Measurements from ENCODE around the gene TRIM49C.
"Not testable (repeated sequence)": the region's sequence is repeated elsewhere in the genome, so short reads cannot be mapped to it uniquely, and the experiment has no call there.

The TRIM49C gene

DNA sequence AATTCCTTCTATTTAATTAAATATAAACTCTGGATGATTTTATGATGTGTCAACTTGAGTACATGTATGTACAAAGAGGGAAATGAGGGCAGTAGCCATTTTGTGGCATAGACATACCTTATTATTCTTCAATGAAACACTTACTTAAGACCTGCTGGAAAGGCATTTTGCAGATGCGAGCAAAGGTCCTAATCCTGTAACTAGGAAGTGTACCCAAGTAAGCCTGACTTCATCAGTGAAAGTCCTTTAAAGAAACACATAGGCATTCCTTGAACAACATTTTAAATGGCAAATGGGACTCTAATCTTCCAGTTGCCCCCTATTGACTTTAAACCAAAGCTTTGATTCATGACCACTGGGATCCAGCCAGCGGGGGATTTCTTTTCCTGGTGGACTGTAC is at the start of gene TRIM49C:
Gene TRIM49C (plus strand): TSS at position 301 of the 400 bp plus-strand sequence. CDS start 4,106 bp downstream, outside the sequence.
- H3K9me3 ChIP-seq (ENCODE audit: low read length), result not testable (repeated sequence)

GRCh38 chr11:90024184-90024583 is 6.7 kb upstream of the TRIM49C start:
- H2AFZ ChIP-seq (ENCODE audit: low read depth, low read length); H3K4me3 ChIP-seq (ENCODE audit: low read length); H3K36me3 ChIP-seq (ENCODE audit: insufficient read depth, low read length); H3K9me3 ChIP-seq (ENCODE audit: low read length); H3K27me3 ChIP-seq (ENCODE audit: insufficient read depth, low read length); H3K4me1 ChIP-seq (ENCODE audit: insufficient read depth, low read length): not testable (repeated sequence)

More for the DNA sequence above, at the start of gene TRIM49C:
- not testable (repeated sequence) for H3K27me3 ChIP-seq (ENCODE audit: insufficient read depth, low read length); H3K4me3 ChIP-seq (ENCODE audit: low read length); H3K4me1 ChIP-seq (ENCODE audit: insufficient read depth, low read length); H3K36me3 ChIP-seq (ENCODE audit: insufficient read depth, low read length); H2AFZ ChIP-seq (ENCODE audit: low read depth, low read length)

DNA sequence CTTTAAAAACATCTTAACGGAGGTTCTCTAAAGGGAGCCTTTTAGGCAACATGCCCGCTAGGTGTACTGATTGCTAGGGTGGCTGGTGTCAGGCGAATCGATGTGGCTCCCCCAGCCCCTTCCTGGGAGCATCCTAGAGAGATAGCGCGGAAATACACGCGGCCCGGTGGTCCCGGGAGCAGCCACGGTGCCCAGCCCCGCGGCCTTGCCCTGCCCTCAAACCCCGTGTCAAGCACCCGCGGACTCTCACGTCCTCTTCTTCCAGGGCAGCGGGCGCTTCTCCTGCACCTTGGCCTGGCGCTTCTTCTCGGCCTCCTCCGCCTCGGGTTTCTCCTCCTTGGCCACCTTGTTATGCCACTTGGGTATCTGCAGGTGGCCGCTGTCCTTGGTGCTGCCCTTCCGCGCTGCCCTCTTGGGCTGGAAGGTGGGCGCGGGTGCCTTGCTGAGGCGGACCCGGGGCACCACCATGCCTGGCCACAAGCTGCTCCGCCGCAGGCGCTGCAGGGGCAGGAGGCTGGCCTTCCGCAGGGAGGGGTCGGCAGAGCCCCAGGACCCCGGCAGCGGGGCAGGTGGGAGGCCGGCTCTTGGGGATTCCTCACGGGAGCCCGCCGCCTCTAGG is 20.8 kb downstream of the TRIM49C start:
- H3K36me3 ChIP-seq (ENCODE audit: insufficient read depth, low read length); H3K27me3 ChIP-seq (ENCODE audit: insufficient read depth, low read length): not testable (repeated sequence)

DNA sequence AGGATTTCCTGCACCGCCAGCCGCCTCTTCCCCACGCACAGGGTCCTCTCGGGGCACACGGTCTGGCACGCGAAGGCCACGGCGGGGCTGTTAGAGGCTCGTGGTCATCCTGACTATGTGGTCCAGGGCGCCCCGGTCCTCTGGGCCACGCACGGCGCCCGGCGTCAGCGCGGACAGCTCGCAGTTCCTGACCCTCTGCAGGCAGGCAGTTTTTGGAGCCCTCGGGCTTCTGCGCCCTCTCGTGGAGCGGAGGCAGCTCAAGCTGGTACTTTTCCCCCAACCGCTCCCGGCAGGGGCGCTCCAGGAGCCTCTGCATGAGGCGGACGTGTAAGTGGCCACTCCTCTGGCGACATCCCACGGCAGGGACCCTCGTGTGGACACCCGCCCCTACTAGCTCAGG is 21.4 kb downstream of the TRIM49C start:
- H2AFZ ChIP-seq (ENCODE audit: low read depth, low read length); H3K36me3 ChIP-seq (ENCODE audit: insufficient read depth, low read length); H3K4me1 ChIP-seq (ENCODE audit: insufficient read depth, low read length); H3K27me3 ChIP-seq (ENCODE audit: insufficient read depth, low read length); H3K9me3 ChIP-seq (ENCODE audit: low read length); H3K4me3 ChIP-seq (ENCODE audit: low read length): not testable (repeated sequence)

More for the DNA sequence above, 20.8 kb downstream of the TRIM49C start:
- not testable (repeated sequence) for H3K4me3 ChIP-seq (ENCODE audit: low read length); H3K9me3 ChIP-seq (ENCODE audit: low read length); H3K4me1 ChIP-seq (ENCODE audit: insufficient read depth, low read length); H2AFZ ChIP-seq (ENCODE audit: low read depth, low read length)

- H2AFZ ChIP-seq (ENCODE audit: low read depth, low read length); H3K4me3 ChIP-seq (ENCODE audit: low read length); H3K27me3 ChIP-seq (ENCODE audit: insufficient read depth, low read length); H3K4me1 ChIP-seq (ENCODE audit: insufficient read depth, low read length); H3K9me3 ChIP-seq (ENCODE audit: low read length); H3K36me3 ChIP-seq (ENCODE audit: insufficient read depth, low read length): not testable (repeated sequence)
Observed at GRCh38 chr11:90053545-90053944, 22.6 kb downstream of the TRIM49C start.

DNA sequence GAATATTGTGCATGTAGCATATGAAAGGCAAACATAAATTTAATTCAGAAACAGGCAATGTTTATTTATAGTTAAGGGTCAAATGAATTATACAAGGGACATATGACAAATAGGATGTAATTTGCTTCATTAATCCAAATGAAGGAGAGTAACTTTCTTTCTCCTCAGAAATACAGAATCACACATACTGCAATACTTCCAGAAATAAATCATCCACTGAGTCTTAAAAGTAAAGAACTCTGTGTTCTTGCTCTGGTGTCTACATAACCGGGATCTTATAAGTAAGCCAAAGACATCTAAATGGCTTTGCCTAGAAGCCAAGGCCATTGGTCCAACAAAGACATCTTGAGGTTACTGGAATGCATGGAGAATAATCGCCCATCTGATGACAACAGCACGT is 54.7 kb downstream of the TRIM49C start, which contains the start of gene UBTFL1:
Gene UBTFL1 (plus strand): TSS at position 301 of the 400 bp plus-strand sequence. CDS start 0 bp downstream, at position 301.
- H3K4me3 ChIP-seq (ENCODE audit: low read length); H3K27me3 ChIP-seq (ENCODE audit: insufficient read depth, low read length); H3K9me3 ChIP-seq (ENCODE audit: low read length); H2AFZ ChIP-seq (ENCODE audit: low read depth, low read length); H3K4me1 ChIP-seq (ENCODE audit: insufficient read depth, low read length); H3K36me3 ChIP-seq (ENCODE audit: insufficient read depth, low read length): not testable (repeated sequence)

- H3K4me3 ChIP-seq (ENCODE audit: low read length); H3K9me3 ChIP-seq (ENCODE audit: low read length); H3K27me3 ChIP-seq (ENCODE audit: insufficient read depth, low read length); H2AFZ ChIP-seq (ENCODE audit: low read depth, low read length); H3K36me3 ChIP-seq (ENCODE audit: insufficient read depth, low read length); H3K4me1 ChIP-seq (ENCODE audit: insufficient read depth, low read length): not testable (repeated sequence)
Observed at GRCh38 chr11:90088731-90089130, 57.8 kb downstream of the TRIM49C start.
